Endothelial cell of umbilical vein (primary cell): ENCODE data around the gene DDI1. TPM values are rescaled to one million over a fixed set of nuclear protein-coding genes. Genes with fewer than 3 reads are reported as not detected.

ENCODE experiments used
- polyA plus RNA-seq, 4 experiments: library from polyadenylated mRNA; depleted of rRNA in 3 of 4; stranded (reverse) in 3 of 4; unstranded in 1 of 4; fragments of >200 nt; gene quantifications; 2 replicates each; pipeline versions ENCODE4 v1.2.1 to v1.2.3, GENCODE V29; 2011 to 2012; ENCODE audit warnings: missing spikeins in 1 of 4
- total RNA-seq: library from RNA; stranded (reverse); gene quantifications from 2 replicates; pipeline ENCODE4 v1.2.3, GENCODE V29; 2021

The DDI1 gene
- total and polyA plus RNA-seq, 2 donors (not counting 3 experiments of a cell fraction or from before 2014, with no cell fraction given), result not detected

Other genes starting within 250 kb of the DDI1 start
- gene PDGFD, start 127.5 kb downstream of the DDI1 start, total RNA-seq, result 13.1 and 14.1 TPM in 2 replicates
- gene PDGFD, start 127.5 kb downstream of the DDI1 start, polyA plus RNA-seq, result 6.2 and 6.3 TPM in 2 replicates